Activated CD8-positive, alpha-beta T cell treated with anti-CD3 and anti-CD28 coated beads, Interleukin-2, amount 10 ng/mL, durations not matched to agents 7 days and 5 days (primary cell): ENCODE results near the gene PLXDC1. TPM values are rescaled to one million over a fixed set of nuclear protein-coding genes. Genes with fewer than 3 reads are reported as not detected.

Experiments used
- ATAC-seq: fragments of 150-1000 bp; cut with Tn5 transposase; one replicate; pipeline ENCODE4 v1.10.0; 2021; ENCODE audit warnings: moderate library complexity
- CTCF ChIA-PET: fragments of 350-600 bp; sonication (Branson Sonifier 250); formaldehyde crosslinking; loops from one replicate; lab custom pipeline; 2021; ENCODE audit warnings: antibody characterized with exemption; lab: Charles Lee
- POLR2A ChIA-PET: fragments of 350-600 bp; sonication (Branson Sonifier 250); formaldehyde crosslinking; loops from one replicate; lab custom pipeline; 2021; ENCODE audit warnings: antibody characterized with exemption; lab: Charles Lee
- DNase-seq: peaks from one replicate; pipeline ENCODE4 v3.0.0-alpha.2; 2020
- H3K27ac Mint-ChIP-seq: one replicate; pipeline ENCODE4 v1.8.0; 2021; ENCODE audit warnings: mild to moderate bottlenecking, mixed read lengths
- H3K27me3 Mint-ChIP-seq: one replicate; pipeline ENCODE4 v1.8.0; 2021; ENCODE audit warnings: low read depth, mixed read lengths
- H3K36me3 Mint-ChIP-seq: one replicate; pipeline ENCODE4 v1.8.0; 2021; ENCODE audit warnings: low read depth, mixed read lengths
- H3K4me1 Mint-ChIP-seq: one replicate; pipeline ENCODE4 v1.8.0; 2021; ENCODE audit warnings: low read depth, mixed read lengths
- H3K4me3 Mint-ChIP-seq: one replicate; pipeline ENCODE4 v1.8.0; 2021; ENCODE audit warnings: mild to moderate bottlenecking, mixed read lengths
- H3K9me3 Mint-ChIP-seq: one replicate; pipeline ENCODE4 v1.8.0; 2022; ENCODE audit warnings: mixed read lengths; ENCODE audit not compliant: insufficient read depth
- total RNA-seq, 2 experiments: library from RNA; stranded (reverse); gene quantifications; one replicate each; pipeline ENCODE4 v1.2.3, GENCODE V29; 2021

Gene PLXDC1
- total RNA-seq, 2 experiments from 2014 or later: 3.3 to 3.9 TPM

GRCh38 chr17:39077252-39077651, 74.2 kb downstream of the PLXDC1 start:
- H3K9me3 Mint-ChIP-seq: no peaks in the 10 kb centered on the region
- H3K27ac Mint-ChIP-seq: no peak overlapping the region
- no peak overlapping the region for H3K4me3 Mint-ChIP-seq
- no peak for DNase-seq
- ChIA-PET POLR2A (no interaction called here), CTCF (interaction anchor here (0.9 to 3.1 kb wide), 4 partner anchors 87 to 98 kb away, joined by 3 to 16 read pairs (median 4); no protein-coding TSS in a partner anchor)
- H3K27me3 Mint-ChIP-seq: no peaks in the 10 kb centered on the region
- no peaks in the 10 kb centered on the region for H3K36me3 Mint-ChIP-seq
- peaks cover 19% of the 10 kb centered on the region for H3K4me1 Mint-ChIP-seq
- no peak for ATAC-seq

- Mint-ChIP-seq H3K4me1 (peaks cover 20% of the 10 kb centered on the region), H3K27me3 (no peaks in the 10 kb centered on the region), H3K36me3 (no peaks in the 10 kb centered on the region), H3K4me3 (no peak overlapping the region), H3K9me3 (no peaks in the 10 kb centered on the region), H3K27ac (no peak overlapping the region)
- DNase-seq (no peak), ATAC-seq (no peak)
- CTCF ChIA-PET: interaction anchor here (1.0 to 1.6 kb wide), 4 partner anchors 78 to 161 kb away, joined by 3 to 8 read pairs (median 4); no protein-coding TSS in a partner anchor
- POLR2A ChIA-PET: no interaction called here
These were observed 76.8 kb downstream of the PLXDC1 start for GRCh38 chr17:39074676-39075075.

GRCh38 chr17:39073916-39074315, 77.5 kb downstream of the PLXDC1 start:
- no peak for ATAC-seq
- CTCF ChIA-PET: no interaction called here
- no peak overlapping the region for H3K4me3 Mint-ChIP-seq

GRCh38 chr17:39073353-39073752, 78.1 kb downstream of the PLXDC1 start:
- Mint-ChIP-seq H3K4me3 (no peak overlapping the region), H3K36me3 (no peaks in the 10 kb centered on the region), H3K27me3 (peaks cover 2% of the 10 kb centered on the region), H3K27ac (no peak overlapping the region), H3K9me3 (no peaks in the 10 kb centered on the region), H3K4me1 (peaks cover 24% of the 10 kb centered on the region)
- no peak for DNase-seq
- POLR2A ChIA-PET: no interaction called here
- CTCF ChIA-PET: no interaction called here
- ATAC-seq: no peak

More at GRCh38 chr17:39073916-39074315, 77.5 kb downstream of the PLXDC1 start:
- POLR2A ChIA-PET: no interaction called here
- H3K9me3 Mint-ChIP-seq: no peaks in the 10 kb centered on the region
- H3K27ac Mint-ChIP-seq: peak overlapping the region; percentile 29
- peaks cover 2% of the 10 kb centered on the region for H3K27me3 Mint-ChIP-seq
- no peak for DNase-seq
- peaks cover 24% of the 10 kb centered on the region for H3K4me1 Mint-ChIP-seq
- H3K36me3 Mint-ChIP-seq: no peaks in the 10 kb centered on the region

GRCh38 chr17:39071573-39071972, 79.9 kb downstream of the PLXDC1 start:
- Mint-ChIP-seq H3K4me3 (no peak overlapping the region), H3K36me3 (no peaks in the 10 kb centered on the region), H3K4me1 (peaks cover 18% of the 10 kb centered on the region), H3K27ac (no peak overlapping the region), H3K27me3 (peaks cover 4% of the 10 kb centered on the region), H3K9me3 (no peaks in the 10 kb centered on the region)
- no peak for ATAC-seq
- no peak for DNase-seq
- ChIA-PET CTCF (interaction anchor here (1.2 to 2.1 kb wide), 8 partner anchors 15 to 103 kb away, joined by 3 to 21 read pairs (median 6); no protein-coding TSS in a partner anchor), POLR2A (no interaction called here)

- Mint-ChIP-seq H3K9me3 (no peaks in the 10 kb centered on the region), H3K36me3 (no peaks in the 10 kb centered on the region), H3K4me1 (peaks cover 18% of the 10 kb centered on the region), H3K4me3 (no peak overlapping the region), H3K27me3 (peaks cover 4% of the 10 kb centered on the region), H3K27ac (no peak overlapping the region)
- DNase-seq (peak; percentile 59), ATAC-seq (peak; percentile 79)
- CTCF ChIA-PET: interaction anchor here (1.0 to 4.7 kb wide), 4 partner anchors 11 to 102 kb away, joined by 3 to 19 read pairs (median 10); partner anchors contain the start of gene PLXDC1
- POLR2A ChIA-PET: no interaction called here
These were observed 82.2 kb downstream of the PLXDC1 start for GRCh38 chr17:39069114-39069756.

GRCh38 chr17:39064819-39065218, 86.6 kb downstream of the PLXDC1 start:
- no peak for ATAC-seq
- Mint-ChIP-seq H3K4me3 (no peak overlapping the region), H3K4me1 (peaks cover 15% of the 10 kb centered on the region), H3K27ac (no peak overlapping the region), H3K36me3 (no peaks in the 10 kb centered on the region), H3K27me3 (peaks cover 4% of the 10 kb centered on the region), H3K9me3 (no peaks in the 10 kb centered on the region)
- ChIA-PET CTCF (interaction anchor here (0.9 to 9.9 kb wide), 6 partner anchors 13 to 110 kb away, joined by 3 to 66 read pairs (median 4); partner anchors contain the start of gene PLXDC1), POLR2A (no interaction called here)
- DNase-seq: no peak

- DNase-seq: no peak
- Mint-ChIP-seq H3K9me3 (no peaks in the 10 kb centered on the region), H3K27me3 (peaks cover 2% of the 10 kb centered on the region), H3K36me3 (no peaks in the 10 kb centered on the region), H3K27ac (no peak overlapping the region), H3K4me3 (no peak overlapping the region), H3K4me1 (peaks cover 13% of the 10 kb centered on the region)
- CTCF ChIA-PET: interaction anchor here (0.9 to 9.9 kb wide), 5 partner anchors 27 to 111 kb away, joined by 3 to 66 read pairs (median 5); partner anchors contain the start of gene PLXDC1
- no peak for ATAC-seq
- POLR2A ChIA-PET: interaction anchor here (0.8 kb wide), 1 partner anchor 336 kb away, joined by 3 read pairs; no protein-coding TSS in a partner anchor
These were observed 87.1 kb downstream of the PLXDC1 start for GRCh38 chr17:39064374-39064773.

- H3K27ac Mint-ChIP-seq: no peak overlapping the region
- ChIA-PET CTCF (interaction anchor here (1.4 to 9.9 kb wide), 4 partner anchors 28 to 111 kb away, joined by 3 to 66 read pairs (median 14); partner anchors contain the start of gene PLXDC1), POLR2A (interaction anchor here (0.8 kb wide), 1 partner anchor 335 kb away, joined by 3 read pairs; no protein-coding TSS in a partner anchor)
- H3K27me3 Mint-ChIP-seq: peaks cover 2% of the 10 kb centered on the region
- H3K9me3 Mint-ChIP-seq: no peaks in the 10 kb centered on the region
- H3K4me1 Mint-ChIP-seq: peaks cover 11% of the 10 kb centered on the region
- H3K36me3 Mint-ChIP-seq: no peaks in the 10 kb centered on the region
- DNase-seq (no peak), ATAC-seq (no peak)
- no peak overlapping the region for H3K4me3 Mint-ChIP-seq
These were observed 87.8 kb downstream of the PLXDC1 start for GRCh38 chr17:39063681-39064069.

GRCh38 chr17:39062846-39063680, 88.4 kb downstream of the PLXDC1 start:
- Mint-ChIP-seq H3K4me3 (no peak overlapping the region), H3K36me3 (no peaks in the 10 kb centered on the region), H3K27me3 (peaks cover 2% of the 10 kb centered on the region), H3K4me1 (peaks cover 13% of the 10 kb centered on the region), H3K27ac (no peak overlapping the region), H3K9me3 (no peaks in the 10 kb centered on the region)
- CTCF ChIA-PET: interaction anchor here (1.2 to 9.9 kb wide), 3 partner anchors 80 to 112 kb away, joined by 5 to 66 read pairs (median 24); partner anchors contain the start of gene PLXDC1
- no peak for DNase-seq
- ATAC-seq: no peak
- POLR2A ChIA-PET: no interaction called here

- Mint-ChIP-seq H3K4me3 (peak overlapping the region; percentile 78), H3K27ac (no peak overlapping the region)
- POLR2A ChIA-PET: no interaction called here
These were observed 92.9 kb downstream of the PLXDC1 start for GRCh38 chr17:39058524-39058923.

More at GRCh38 chr17:39058524-39058923, 92.9 kb downstream of the PLXDC1 start:
- peaks cover 5% of the 10 kb centered on the region for H3K27me3 Mint-ChIP-seq
- DNase-seq: no peak
- ATAC-seq: no peak
- peaks cover 4% of the 10 kb centered on the region for H3K36me3 Mint-ChIP-seq
- CTCF ChIA-PET: interaction anchor here (0.8 to 9.9 kb wide), 5 partner anchors 10 to 106 kb away, joined by 3 to 66 read pairs (median 7); partner anchors contain the start of gene PLXDC1
- peaks cover 25% of the 10 kb centered on the region for H3K4me1 Mint-ChIP-seq
- peaks cover 5% of the 10 kb centered on the region for H3K9me3 Mint-ChIP-seq
